GM18870 (cell line): Measurements from ENCODE around the gene ARHGAP27.

Source experiments
- ATAC-seq: cut with Tn5 transposase; IDR thresholded peaks from one replicate; pipeline ENCODE4 v1.9.1; 2021; ENCODE audit warnings: moderate library complexity; ENCODE audit not compliant: unreplicated experiment

Gene ARHGAP27

DNA sequence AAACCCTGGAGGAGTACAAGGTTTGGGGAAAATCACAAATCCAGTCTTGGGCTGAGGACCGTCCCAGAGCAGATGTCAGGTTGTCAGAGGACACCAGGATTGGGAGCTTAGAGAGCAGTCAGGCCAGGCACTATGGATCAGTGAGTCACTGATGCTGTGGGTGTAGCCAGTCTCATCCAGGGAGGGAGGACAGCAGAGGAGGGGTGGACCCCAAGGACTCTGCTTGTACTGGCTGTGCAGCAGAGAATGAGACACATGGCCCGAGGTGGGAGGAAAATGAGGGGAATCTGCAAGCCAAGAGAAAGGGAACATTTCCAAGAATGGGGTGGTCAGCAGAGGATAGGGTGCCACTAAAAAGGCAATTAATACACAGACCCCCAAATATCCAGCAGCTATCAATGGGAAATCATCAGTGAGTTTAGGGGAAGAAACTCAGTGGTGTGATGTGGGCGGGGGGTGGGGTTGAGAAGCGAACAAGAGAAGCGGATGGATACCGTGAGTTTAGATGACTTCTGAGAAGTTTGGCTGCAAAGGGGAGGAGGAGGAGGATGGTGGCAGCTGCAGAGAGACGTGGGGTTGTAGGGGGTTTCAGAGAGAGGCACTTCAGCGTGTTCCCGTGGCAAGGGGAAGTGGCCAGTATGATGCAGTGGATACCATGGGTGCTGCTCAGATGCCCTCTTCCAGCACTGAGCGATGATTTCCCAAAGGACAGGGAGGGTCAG is 43.9 kb downstream of the ARHGAP27 start:
- ATAC-seq, result no peak

DNA sequence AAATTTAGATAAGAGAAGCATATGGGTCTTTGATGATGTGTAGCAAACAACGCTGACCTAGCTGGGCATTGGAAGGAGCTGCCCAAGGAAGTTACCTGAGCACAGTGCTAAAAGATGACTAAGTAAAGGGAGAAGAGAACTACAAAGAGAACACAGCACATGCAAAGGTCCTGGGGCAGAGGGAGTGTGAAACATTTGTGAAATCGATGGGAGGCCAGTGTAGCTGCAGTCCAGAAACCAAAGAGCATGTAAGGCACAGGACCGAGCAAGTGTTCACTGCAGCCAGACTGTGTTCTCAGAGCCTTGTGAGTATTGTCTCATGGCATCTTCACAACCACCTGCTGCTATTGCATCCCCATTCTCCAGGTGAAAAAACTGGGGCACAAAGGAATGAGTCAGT is 44.9 kb downstream of the ARHGAP27 start:
- no peak for ATAC-seq

GRCh38 chr17:45386178-45386577 is 46.5 kb downstream of the ARHGAP27 start:
- no peak for ATAC-seq

- ATAC-seq, result no peak
These were observed 47.2 kb downstream of the ARHGAP27 start for GRCh38 chr17:45385331-45385997.

- ATAC-seq, result no peak
These were observed 47.8 kb downstream of the ARHGAP27 start for GRCh38 chr17:45384789-45385262.

DNA sequence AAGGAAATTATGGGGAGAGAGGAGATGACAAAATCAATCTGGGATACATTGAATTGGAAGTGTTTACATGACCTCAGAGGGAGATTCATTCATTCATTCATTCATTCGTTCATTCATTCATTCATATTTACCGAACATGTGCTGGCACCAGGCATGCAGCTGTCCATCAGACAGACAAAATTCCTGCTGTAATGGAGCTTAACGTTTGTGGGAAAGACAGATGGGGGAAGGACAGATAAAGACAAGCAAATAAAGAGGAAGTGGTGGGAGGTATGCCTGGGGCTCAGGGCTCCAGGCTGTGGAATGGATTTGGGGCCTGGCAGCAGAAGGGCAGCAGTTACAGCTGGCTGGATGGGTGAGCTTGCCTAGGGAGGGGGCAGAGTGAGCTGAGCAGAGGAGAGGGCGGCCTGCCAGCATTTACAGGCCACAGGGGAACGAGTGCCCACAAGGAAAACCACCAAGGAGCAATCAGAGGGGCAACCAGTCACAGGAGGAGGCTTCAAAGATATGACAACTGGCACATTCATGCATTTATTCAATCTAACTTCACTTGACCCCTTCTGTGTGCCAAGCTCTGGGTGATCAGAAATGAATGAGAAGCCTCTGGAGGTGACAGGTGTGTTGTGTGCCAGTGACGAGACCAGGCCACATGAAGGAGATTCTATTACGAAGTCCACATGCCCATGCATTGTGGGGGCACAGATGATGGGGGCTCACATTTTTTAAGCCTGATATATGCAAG is 48.5 kb downstream of the ARHGAP27 start:
- no peak for ATAC-seq

DNA sequence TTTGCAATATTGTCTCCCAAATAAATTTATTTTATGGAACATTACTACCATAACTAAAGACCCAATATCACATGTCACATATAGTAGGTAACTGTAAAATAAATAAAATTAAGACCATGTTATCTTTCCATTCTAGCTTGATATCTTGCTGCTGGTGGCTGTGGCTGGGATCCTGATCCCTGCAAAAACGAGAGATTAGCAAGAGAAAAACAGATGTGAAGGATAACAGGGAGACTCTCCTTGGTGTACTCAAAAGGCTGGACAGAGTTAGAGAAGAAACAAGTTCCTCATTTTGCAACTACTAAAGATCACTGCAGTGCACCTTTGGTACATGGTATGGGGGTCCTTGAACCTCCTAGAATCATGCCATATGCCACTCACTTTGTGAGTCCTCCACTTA is 49.7 kb downstream of the ARHGAP27 start:
- ATAC-seq, result no peak

- ATAC-seq, result no peak
These were observed 50.4 kb downstream of the ARHGAP27 start for GRCh38 chr17:45382226-45382625.

GRCh38 chr17:45380991-45381390 is 51.7 kb downstream of the ARHGAP27 start:
- ATAC-seq, result no peak

- ATAC-seq, result no peak
These were observed 52.5 kb downstream of the ARHGAP27 start for GRCh38 chr17:45380046-45380765.

DNA sequence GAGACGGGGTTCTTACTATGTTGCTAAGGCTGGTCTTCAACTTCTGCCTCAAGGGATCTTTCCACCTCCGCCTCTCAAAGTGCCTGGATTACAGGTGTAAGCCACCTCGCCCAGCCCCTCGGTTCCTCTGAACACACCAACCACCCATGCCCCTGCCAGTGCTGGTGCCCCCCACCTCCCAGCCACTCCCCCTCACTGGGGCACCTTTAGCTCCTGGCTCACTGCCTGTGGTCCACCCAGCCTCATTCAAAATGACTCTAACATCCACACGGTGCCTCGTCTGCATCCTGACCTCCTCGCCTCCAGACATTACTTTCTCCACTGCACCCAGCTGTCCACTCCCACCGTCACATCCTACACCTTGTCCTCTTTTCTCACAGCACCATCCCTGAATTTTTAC is 55.3 kb downstream of the ARHGAP27 start:
- no peak for ATAC-seq

DNA sequence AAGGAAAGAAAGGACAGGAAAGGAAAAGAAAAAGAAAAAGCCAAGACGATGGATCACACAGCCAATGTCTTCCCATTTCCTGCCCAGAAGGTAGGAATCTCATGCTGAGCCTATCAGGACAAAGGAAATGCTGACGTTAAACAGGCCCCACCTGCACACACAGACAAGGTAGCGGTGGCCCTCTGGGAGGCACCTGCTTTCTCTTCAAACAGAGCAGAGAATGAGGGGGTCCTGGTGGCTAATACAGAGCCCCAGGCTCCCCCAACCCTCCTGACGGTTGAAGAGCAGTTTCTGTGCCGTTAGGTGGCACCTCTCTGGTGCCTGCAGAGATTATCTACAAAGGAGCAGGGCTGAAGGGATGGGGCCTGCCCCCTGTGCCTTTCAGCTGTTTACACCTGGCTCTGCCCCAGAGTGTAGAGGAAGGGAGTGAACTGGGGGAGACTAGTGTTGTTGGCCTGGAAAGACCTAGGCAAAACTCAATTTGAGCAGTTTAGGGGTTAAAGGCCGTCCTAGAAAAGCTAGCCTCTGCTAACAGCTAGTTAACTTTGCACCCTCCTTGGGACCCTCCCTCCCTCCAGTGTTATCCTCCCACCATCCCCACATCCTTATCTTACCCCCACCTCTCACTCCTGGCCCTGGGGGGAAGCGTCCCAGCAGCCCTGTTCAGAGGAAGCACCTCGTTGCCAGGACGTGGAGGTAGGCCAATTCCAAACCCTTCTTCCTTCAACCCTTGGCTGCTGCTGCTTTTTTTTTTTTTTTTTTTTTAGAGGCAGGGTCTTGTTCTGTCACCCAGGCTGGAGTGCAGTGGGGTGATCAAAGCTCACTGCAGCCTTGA is 56.3 kb downstream of the ARHGAP27 start:
- no peak for ATAC-seq

DNA sequence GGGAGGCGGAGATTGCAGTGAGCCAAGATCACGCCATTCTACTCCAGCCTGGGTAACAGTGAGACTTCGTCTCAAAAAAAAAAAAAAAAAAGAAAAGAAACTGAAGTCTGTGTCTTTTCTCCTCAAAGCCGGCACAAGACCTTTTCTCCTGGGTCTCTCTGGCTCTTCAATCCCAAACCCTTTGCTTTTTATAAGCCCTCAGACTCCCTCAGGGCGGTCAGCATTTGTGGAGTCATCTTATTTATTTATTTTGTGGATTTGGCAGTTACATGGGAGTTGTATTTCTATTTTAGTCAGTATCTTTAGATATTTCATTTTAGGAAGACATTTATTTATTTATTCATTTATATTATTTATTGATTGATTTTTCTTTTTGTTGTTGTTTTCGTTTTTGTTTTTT is 58.2 kb downstream of the ARHGAP27 start:
- ATAC-seq, result no peak

DNA sequence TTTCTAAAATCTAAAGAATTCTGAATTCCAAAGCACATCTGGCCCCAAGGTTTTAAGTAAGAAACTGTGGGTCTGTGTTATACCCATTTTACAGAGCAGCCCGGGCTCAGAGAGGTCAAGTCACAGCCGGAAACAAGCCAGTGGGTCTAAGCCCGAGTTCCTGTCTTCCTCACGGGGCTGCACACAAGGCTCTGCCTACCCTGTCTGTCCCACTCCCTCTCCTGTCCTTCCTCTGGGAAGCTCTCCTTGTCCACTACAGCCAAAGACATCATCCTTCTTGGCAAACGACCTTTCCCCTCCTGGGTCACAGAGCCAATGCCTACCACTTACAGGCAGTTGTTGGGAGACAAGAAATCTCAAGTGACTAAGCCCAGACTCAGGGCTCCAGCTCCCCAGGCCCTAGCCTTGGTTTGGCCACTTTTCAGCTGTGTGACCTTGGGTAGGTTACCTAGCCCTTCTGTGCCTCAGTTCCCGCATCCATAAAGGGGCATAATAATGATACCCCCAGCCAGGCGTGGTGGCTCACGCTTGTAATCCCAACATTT is 60.3 kb downstream of the ARHGAP27 start:
- no peak for ATAC-seq

- ATAC-seq, result no peak
These were observed 61.0 kb downstream of the ARHGAP27 start for GRCh38 chr17:45371414-45372324.

DNA sequence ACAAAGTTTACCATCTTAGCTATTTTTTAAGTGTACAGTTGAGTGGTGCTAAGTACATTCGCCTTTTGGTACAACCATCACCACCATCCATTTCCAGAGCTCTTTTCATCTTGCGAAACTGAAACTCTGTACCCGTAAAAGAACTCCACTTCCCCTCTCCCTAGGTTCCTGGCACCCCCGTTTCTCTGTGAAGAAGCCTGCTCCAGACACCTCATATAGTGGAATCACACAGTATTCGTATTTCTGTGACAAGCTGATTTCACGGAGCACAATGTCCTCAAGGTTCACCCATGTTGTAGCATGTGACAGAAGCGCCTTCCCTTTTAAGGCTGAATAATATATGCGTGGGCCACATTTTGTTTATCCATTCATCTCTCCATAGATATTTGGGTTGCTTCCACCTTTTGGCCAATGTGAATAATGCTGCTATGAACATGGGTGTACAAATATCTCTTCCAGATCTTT is 61.7 kb downstream of the ARHGAP27 start:
- no peak for ATAC-seq

DNA sequence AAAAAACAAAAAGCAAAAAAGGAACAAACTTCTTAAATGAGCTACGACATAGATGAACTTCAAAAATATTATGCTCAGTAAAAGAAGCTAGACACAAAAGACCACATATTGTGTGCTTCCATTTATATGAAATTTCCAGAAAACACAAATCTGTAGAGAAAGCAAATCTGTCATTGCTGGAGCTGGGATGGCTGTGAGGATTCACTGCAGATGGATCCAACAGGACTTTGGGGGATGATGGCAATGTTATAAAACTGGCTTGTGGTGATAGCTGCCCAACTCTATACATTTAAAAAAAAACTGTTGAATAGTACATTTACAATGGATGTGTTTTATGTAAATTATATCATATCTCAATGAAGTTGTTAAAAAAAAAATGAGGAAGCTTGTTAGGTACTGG is 63.2 kb downstream of the ARHGAP27 start:
- ATAC-seq, result no peak

DNA sequence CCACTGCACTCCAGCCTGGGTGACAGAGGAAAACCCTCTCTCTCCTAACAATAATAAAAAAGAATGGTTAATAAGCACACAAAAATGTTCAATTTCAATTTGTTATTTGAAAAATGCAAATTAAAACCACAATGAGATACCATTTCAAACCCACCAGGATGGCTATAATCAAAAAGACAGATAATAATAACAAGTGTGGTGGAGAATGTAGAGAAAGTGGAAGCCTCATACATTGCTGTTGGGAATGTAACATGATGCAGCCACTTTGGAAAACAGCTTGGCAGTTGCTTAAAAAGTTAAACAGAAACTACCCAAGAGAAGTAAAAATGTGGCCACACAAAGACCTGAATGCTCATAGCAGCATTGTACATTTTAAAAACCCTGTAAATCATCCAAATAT is 64.0 kb downstream of the ARHGAP27 start:
- ATAC-seq, result no peak

- ATAC-seq, result no peak
These were observed 65.5 kb downstream of the ARHGAP27 start for GRCh38 chr17:45367216-45367615.
